GM18499 (cell line): ENCODE results near the gene MYO1B.
A peak's percentile ranks its signal among the peaks of the same experiment; 100 is the strongest.

Experiments used
- ATAC-seq: cut with Tn5 transposase; IDR thresholded peaks from one replicate; pipeline ENCODE4 v1.9.1; 2021; ENCODE audit warnings: moderate number of reproducible peaks; ENCODE audit not compliant: insufficient read depth, unreplicated experiment

Gene MYO1B

GRCh38 chr2:191295088-191295487, 49.9 kb downstream of the MYO1B start:
- ATAC-seq = no peak

- ATAC-seq = no peak
Observed at GRCh38 chr2:191296083-191297006, 51.1 kb downstream of the MYO1B start.

- ATAC-seq = no peak
Observed at GRCh38 chr2:191297033-191297432, 51.8 kb downstream of the MYO1B start.

- ATAC-seq = no peak
Observed at GRCh38 chr2:191298306-191298705, 53.1 kb downstream of the MYO1B start.

- no peak for ATAC-seq
Observed at GRCh38 chr2:191299010-191299409, 53.8 kb downstream of the MYO1B start.

- ATAC-seq = no peak
Observed at GRCh38 chr2:191299866-191300265, 54.7 kb downstream of the MYO1B start.

GRCh38 chr2:191301971-191302370, 56.8 kb downstream of the MYO1B start:
- no peak for ATAC-seq

- ATAC-seq = peak; percentile 54
Observed at GRCh38 chr2:191302459-191303139, 57.4 kb downstream of the MYO1B start.

- ATAC-seq = no peak
Observed at GRCh38 chr2:191303140-191304005, 58.2 kb downstream of the MYO1B start.

- ATAC-seq = no peak
Observed at GRCh38 chr2:191304939-191305875, 60.0 kb downstream of the MYO1B start.

GRCh38 chr2:191308026-191308425, 62.8 kb downstream of the MYO1B start:
- no peak for ATAC-seq

- no peak for ATAC-seq
Observed at GRCh38 chr2:191311156-191311555, 66.0 kb downstream of the MYO1B start.

GRCh38 chr2:191311627-191312026, 66.4 kb downstream of the MYO1B start:
- no peak for ATAC-seq

- no peak for ATAC-seq
Observed at GRCh38 chr2:191312163-191312562, 67.0 kb downstream of the MYO1B start.

GRCh38 chr2:191312662-191313061, 67.5 kb downstream of the MYO1B start:
- no peak for ATAC-seq

GRCh38 chr2:191314697-191315364, 69.6 kb downstream of the MYO1B start:
- ATAC-seq = no peak

- no peak for ATAC-seq
Observed at GRCh38 chr2:191315365-191315752, 70.2 kb downstream of the MYO1B start.

- no peak for ATAC-seq
Observed at GRCh38 chr2:191316246-191316994, 71.2 kb downstream of the MYO1B start.
